ENCODE results near the gene OCA2. TPM values are rescaled to one million over a fixed set of nuclear protein-coding genes. Genes with fewer than 3 reads are reported as not detected.

The OCA2 gene
- total RNA-seq, 2 experiments from 2014 or later, result not detected

- H3K4me3 Mint-ChIP-seq, result no peak overlapping the region
- POLR2A ChIA-PET, result no interaction called here
Measured at GRCh38 chr15:28033443-28033842, 65.7 kb downstream of the OCA2 start.

GRCh38 chr15:28030801-28031200, 68.3 kb downstream of the OCA2 start:
- H3K9me3 Mint-ChIP-seq, result no peaks in the 10 kb centered on the region
- ChIA-PET POLR2A (no interaction called here), CTCF (no interaction called here)
- no peaks in the 10 kb centered on the region for H3K4me1 Mint-ChIP-seq
- H3K27ac Mint-ChIP-seq, result no peak overlapping the region
- DNase-seq, result no peak
- no peak overlapping the region for H3K4me3 Mint-ChIP-seq
- H3K36me3 Mint-ChIP-seq (ENCODE audit: low read depth), result no peaks in the 10 kb centered on the region
- no peaks in the 10 kb centered on the region for H3K27me3 Mint-ChIP-seq

More at GRCh38 chr15:28033443-28033842, 65.7 kb downstream of the OCA2 start:
- CTCF ChIA-PET, result no interaction called here
- Mint-ChIP-seq H3K4me1 (no peaks in the 10 kb centered on the region), H3K36me3 (ENCODE audit: low read depth) (no peaks in the 10 kb centered on the region), H3K9me3 (no peaks in the 10 kb centered on the region), H3K27ac (no peak overlapping the region), H3K27me3 (no peaks in the 10 kb centered on the region)
- no peak for DNase-seq

GRCh38 chr15:28027714-28028076, 71.4 kb downstream of the OCA2 start:
- CTCF ChIA-PET, result no interaction called here
- POLR2A ChIA-PET, result no interaction called here
- Mint-ChIP-seq H3K9me3 (no peaks in the 10 kb centered on the region), H3K36me3 (ENCODE audit: low read depth) (no peaks in the 10 kb centered on the region), H3K27ac (no peak overlapping the region), H3K27me3 (no peaks in the 10 kb centered on the region), H3K4me3 (no peak overlapping the region), H3K4me1 (no peaks in the 10 kb centered on the region)
- no peak for DNase-seq

GRCh38 chr15:28026764-28027713, 72.1 kb downstream of the OCA2 start:
- Mint-ChIP-seq H3K4me3 (no peak overlapping the region), H3K27me3 (no peaks in the 10 kb centered on the region), H3K36me3 (ENCODE audit: low read depth) (no peaks in the 10 kb centered on the region), H3K27ac (no peak overlapping the region), H3K4me1 (no peaks in the 10 kb centered on the region), H3K9me3 (no peaks in the 10 kb centered on the region)
- ChIA-PET CTCF (no interaction called here), POLR2A (no interaction called here)
- DNase-seq, result no peak

GRCh38 chr15:28026221-28026620, 72.9 kb downstream of the OCA2 start:
- no peaks in the 10 kb centered on the region for H3K36me3 Mint-ChIP-seq (ENCODE audit: low read depth)
- H3K27ac Mint-ChIP-seq, result no peak overlapping the region
- H3K27me3 Mint-ChIP-seq, result no peaks in the 10 kb centered on the region
- no peaks in the 10 kb centered on the region for H3K9me3 Mint-ChIP-seq
- no peaks in the 10 kb centered on the region for H3K4me1 Mint-ChIP-seq
- no peak overlapping the region for H3K4me3 Mint-ChIP-seq
- POLR2A ChIA-PET, result no interaction called here
- DNase-seq, result no peak
- CTCF ChIA-PET, result no interaction called here

GRCh38 chr15:28025413-28025812, 73.7 kb downstream of the OCA2 start:
- Mint-ChIP-seq H3K27me3 (no peaks in the 10 kb centered on the region), H3K4me1 (no peaks in the 10 kb centered on the region), H3K9me3 (no peaks in the 10 kb centered on the region), H3K36me3 (ENCODE audit: low read depth) (no peaks in the 10 kb centered on the region), H3K4me3 (no peak overlapping the region), H3K27ac (no peak overlapping the region)
- DNase-seq, result no peak
- ChIA-PET CTCF (no interaction called here), POLR2A (no interaction called here)

GRCh38 chr15:28024889-28025250, 74.2 kb downstream of the OCA2 start:
- ChIA-PET CTCF (interaction anchor here (0.5 kb wide), 1 partner anchor 98 kb away, joined by 3 read pairs; no protein-coding TSS in a partner anchor), POLR2A (no interaction called here)
- Mint-ChIP-seq H3K36me3 (ENCODE audit: low read depth) (no peaks in the 10 kb centered on the region), H3K27ac (no peak overlapping the region), H3K27me3 (no peaks in the 10 kb centered on the region), H3K4me1 (no peaks in the 10 kb centered on the region), H3K4me3 (no peak overlapping the region), H3K9me3 (no peaks in the 10 kb centered on the region)
- DNase-seq, result no peak

GRCh38 chr15:28023933-28024888, 74.9 kb downstream of the OCA2 start:
- Mint-ChIP-seq H3K27ac (no peak overlapping the region), H3K9me3 (no peaks in the 10 kb centered on the region), H3K4me1 (no peaks in the 10 kb centered on the region), H3K36me3 (ENCODE audit: low read depth) (no peaks in the 10 kb centered on the region), H3K4me3 (no peak overlapping the region), H3K27me3 (no peaks in the 10 kb centered on the region)
- DNase-seq, result no peak
- ChIA-PET POLR2A (no interaction called here), CTCF (interaction anchor here (0.5 kb wide), 1 partner anchor 97 kb away, joined by 3 read pairs; no protein-coding TSS in a partner anchor)

GRCh38 chr15:28023422-28023821, 75.7 kb downstream of the OCA2 start:
- CTCF ChIA-PET, result no interaction called here
- H3K27ac Mint-ChIP-seq, result no peak overlapping the region
- H3K4me3 Mint-ChIP-seq, result no peak overlapping the region
- POLR2A ChIA-PET, result no interaction called here
- no peaks in the 10 kb centered on the region for H3K9me3 Mint-ChIP-seq
- H3K36me3 Mint-ChIP-seq (ENCODE audit: low read depth), result no peaks in the 10 kb centered on the region
- no peaks in the 10 kb centered on the region for H3K4me1 Mint-ChIP-seq
- no peak for DNase-seq
- H3K27me3 Mint-ChIP-seq, result no peaks in the 10 kb centered on the region

- CTCF ChIA-PET, result no interaction called here
- Mint-ChIP-seq H3K36me3 (ENCODE audit: low read depth) (no peaks in the 10 kb centered on the region), H3K4me3 (no peak overlapping the region), H3K27me3 (no peaks in the 10 kb centered on the region), H3K4me1 (no peaks in the 10 kb centered on the region), H3K27ac (no peak overlapping the region), H3K9me3 (no peaks in the 10 kb centered on the region)
- no peak for DNase-seq
- POLR2A ChIA-PET, result no interaction called here
Measured at GRCh38 chr15:28022961-28023360, 76.2 kb downstream of the OCA2 start.

- Mint-ChIP-seq H3K4me1 (no peaks in the 10 kb centered on the region), H3K36me3 (ENCODE audit: low read depth) (no peaks in the 10 kb centered on the region), H3K9me3 (no peaks in the 10 kb centered on the region), H3K27ac (no peak overlapping the region), H3K4me3 (no peak overlapping the region), H3K27me3 (no peaks in the 10 kb centered on the region)
- CTCF ChIA-PET, result no interaction called here
- POLR2A ChIA-PET, result no interaction called here
- DNase-seq, result no peak
Measured at GRCh38 chr15:28022181-28022580, 76.9 kb downstream of the OCA2 start.

- Mint-ChIP-seq H3K36me3 (ENCODE audit: low read depth) (no peaks in the 10 kb centered on the region), H3K4me3 (no peak overlapping the region), H3K27ac (no peak overlapping the region), H3K4me1 (no peaks in the 10 kb centered on the region), H3K9me3 (no peaks in the 10 kb centered on the region), H3K27me3 (no peaks in the 10 kb centered on the region)
- no peak for DNase-seq
- ChIA-PET POLR2A (no interaction called here), CTCF (no interaction called here)
Measured at GRCh38 chr15:28021281-28022039, 77.7 kb downstream of the OCA2 start.

GRCh38 chr15:28020644-28021043, 78.5 kb downstream of the OCA2 start:
- no peaks in the 10 kb centered on the region for H3K27me3 Mint-ChIP-seq
- no peak for DNase-seq
- H3K9me3 Mint-ChIP-seq, result no peaks in the 10 kb centered on the region
- H3K36me3 Mint-ChIP-seq (ENCODE audit: low read depth), result no peaks in the 10 kb centered on the region
- no peaks in the 10 kb centered on the region for H3K4me1 Mint-ChIP-seq
- H3K27ac Mint-ChIP-seq, result no peak overlapping the region
- ChIA-PET CTCF (no interaction called here), POLR2A (no interaction called here)
- no peak overlapping the region for H3K4me3 Mint-ChIP-seq

Data from activated CD4-positive, alpha-beta memory T cell treated with anti-CD3 and anti-CD28 coated beads, Interleukin-2, amount 10 ng/mL, durations not matched to agents 7 days and 5 days (primary cell).